GM21529 (cell line): ENCODE results near the gene RHOT2.
"Not testable (repeated sequence)": the region's sequence is repeated elsewhere in the genome, so short reads cannot be mapped to it uniquely, and the experiment has no call there.

ENCODE experiments used
- ATAC-seq: cut with Tn5 transposase; IDR thresholded peaks from one replicate; pipeline ENCODE4 v1.9.1; 2021; ENCODE audit not compliant: unreplicated experiment

RHOT2 gene

DNA sequence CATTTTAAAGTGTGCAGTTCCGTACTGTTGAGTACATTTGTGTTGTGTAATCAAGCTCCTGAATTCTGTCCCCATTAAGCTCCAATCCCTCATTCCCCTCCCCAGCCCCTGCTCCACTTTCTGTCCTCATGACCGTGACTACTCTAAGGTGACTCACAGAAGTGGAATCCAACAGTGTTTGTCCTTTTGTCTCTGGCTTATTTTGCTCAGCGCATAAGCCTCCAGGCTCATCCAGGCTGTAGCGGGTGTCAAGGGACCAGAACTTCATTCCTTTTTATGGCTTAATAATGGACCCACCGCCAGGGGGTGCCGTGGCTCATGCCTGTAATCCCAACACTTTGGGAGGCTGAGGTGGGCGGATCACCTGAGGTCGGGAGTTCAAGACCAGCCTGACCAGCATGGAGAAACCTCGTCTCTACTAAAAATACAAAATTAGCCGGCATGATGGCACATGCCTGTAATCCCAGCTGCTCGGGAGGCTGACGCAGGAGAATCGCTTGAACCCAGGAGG, 44.9 kb downstream of the RHOT2 start:
- not testable (repeated sequence) for ATAC-seq

DNA sequence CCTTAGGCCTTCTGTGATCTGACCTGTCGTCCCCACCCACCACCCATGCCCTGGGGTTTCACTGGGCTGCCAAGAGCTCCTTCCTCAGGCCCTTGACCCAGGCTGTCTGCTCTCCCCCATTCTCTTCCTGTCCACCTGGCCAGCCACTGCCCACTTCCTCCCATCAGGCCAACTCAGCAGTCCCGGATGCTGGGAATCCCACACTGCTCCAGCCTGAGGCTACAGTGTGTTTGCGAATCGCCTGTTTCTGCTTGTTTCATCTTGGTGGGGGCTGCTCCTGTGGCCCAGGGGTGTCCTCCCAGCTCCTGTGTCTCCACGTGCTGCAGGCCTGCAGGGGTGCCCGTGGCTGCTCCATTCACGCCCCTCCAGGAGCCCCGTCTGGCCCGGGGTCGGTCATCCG, 46.1 kb downstream of the RHOT2 start:
- no peak for ATAC-seq

DNA sequence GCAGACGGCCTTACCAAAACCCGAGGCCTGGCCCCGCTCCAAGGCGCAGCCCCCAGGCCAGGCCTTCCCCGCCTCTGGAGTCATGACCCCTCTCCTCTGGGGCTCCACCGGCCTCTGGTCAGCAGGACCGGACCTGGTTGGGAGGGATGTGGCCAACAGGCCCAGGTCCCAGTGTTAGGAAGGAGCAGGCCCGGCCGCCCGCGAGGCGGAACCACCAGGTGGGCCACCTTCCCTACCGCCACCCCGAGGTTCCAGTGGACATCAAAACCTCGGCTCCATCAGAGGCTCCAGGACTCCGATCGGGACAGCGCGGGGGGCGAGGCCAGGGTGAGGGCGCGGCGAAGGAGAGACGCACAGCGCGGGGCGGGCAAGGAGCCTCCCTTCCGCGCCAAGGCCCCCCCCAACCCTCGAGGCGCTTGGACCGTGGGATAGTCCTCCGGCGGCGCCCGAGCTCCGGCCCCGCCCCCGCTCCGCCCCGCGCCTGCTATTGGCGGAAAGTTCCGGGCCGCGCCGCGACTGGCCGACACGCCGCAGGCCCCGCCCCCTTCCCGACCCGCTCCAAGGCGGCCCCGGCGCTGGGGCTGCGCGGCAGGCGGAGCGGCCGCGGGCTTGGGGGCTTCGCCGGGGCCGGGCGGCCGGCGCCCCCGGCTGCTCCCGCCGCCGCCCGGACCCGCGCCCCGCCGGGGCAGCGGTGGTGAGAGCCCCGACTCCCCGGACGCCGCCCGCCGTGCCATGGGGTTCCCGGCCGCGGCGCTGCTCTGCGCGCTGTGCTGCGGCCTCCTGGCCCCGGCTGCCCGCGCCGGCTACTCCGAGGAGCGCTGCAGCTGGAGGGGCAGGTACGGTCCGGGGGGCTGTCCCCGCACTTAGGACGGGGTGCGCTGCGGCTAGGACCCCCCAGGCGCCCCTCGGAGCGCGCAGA, 46.9 kb downstream of the RHOT2 start, which contains the start of gene METRN:
Gene METRN (plus strand): TSS at position 561 of the 919 bp plus-strand sequence. CDS start 172 bp downstream, at position 733.
- peak; percentile 74 for ATAC-seq

DNA sequence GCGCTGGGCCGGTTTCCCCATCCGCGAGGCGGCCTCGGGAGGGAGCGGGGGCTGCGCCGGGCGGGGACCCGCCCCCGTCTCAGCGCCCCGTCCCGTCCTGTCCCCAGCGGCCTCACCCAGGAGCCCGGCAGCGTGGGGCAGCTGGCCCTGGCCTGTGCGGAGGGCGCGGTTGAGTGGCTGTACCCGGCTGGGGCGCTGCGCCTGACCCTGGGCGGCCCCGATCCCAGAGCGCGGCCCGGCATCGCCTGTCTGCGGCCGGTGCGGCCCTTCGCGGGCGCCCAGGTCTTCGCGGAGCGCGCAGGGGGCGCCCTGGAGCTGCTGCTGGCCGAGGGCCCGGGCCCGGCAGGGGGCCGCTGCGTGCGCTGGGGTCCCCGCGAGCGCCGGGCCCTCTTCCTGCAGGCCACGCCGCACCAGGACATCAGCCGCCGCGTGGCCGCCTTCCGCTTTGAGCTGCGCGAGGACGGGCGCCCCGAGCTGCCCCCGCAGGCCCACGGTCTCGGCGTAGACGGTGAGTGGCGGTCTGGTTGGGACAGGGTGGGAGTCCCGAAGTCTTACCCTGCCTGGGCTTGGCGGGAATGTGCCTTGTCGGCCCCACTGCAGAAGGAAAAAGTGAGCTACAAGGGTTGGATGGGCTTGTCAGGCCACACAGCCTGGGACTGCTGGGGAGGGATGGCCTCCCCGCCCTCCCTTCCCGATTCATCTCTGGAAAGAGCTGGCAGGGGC, 47.7 kb downstream of the RHOT2 start:
- no peak for ATAC-seq

DNA sequence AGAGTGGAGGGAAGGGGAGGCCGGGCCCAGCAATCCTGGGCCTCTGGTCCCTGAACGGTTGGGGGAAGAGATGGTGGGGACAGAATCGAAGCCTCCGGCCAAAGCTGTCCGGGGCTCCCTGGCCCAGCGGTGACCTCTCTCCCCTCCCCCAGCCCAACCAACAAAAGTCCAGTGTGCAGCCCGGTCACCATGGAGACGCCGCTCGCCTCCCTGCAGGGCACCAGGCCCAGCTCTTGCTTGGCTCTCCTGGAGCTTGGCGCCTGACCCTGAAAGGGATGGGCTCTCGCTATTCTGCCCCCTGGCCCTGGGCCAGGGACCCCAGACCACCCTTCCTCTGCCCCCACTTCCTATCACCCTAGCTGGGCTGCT, 48.3 kb downstream of the RHOT2 start:
- ATAC-seq: no peak

DNA sequence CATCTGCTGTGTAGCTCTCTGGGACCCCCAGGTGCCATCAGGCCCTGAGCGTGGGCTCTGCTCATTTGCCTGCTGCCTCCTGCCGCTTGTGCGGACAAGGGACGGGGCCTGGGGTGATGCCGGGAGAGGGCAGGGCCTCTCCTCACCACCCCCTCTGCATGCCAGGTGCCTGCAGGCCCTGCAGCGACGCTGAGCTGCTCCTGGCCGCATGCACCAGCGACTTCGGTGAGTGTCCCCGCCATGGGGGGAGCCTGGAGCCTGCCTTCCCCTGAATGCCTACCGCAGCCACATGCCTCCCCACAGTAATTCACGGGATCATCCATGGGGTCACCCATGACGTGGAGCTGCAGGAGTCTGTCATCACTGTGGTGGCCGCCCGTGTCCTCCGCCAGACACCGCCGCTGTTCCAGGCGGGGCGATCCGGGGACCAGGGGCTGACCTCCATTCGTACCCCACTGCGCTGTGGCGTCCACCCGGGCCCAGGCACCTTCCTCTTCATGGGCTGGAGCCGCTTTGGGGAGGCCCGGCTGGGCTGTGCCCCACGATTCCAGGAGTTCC, 48.9 kb downstream of the RHOT2 start:
- no peak for ATAC-seq

DNA sequence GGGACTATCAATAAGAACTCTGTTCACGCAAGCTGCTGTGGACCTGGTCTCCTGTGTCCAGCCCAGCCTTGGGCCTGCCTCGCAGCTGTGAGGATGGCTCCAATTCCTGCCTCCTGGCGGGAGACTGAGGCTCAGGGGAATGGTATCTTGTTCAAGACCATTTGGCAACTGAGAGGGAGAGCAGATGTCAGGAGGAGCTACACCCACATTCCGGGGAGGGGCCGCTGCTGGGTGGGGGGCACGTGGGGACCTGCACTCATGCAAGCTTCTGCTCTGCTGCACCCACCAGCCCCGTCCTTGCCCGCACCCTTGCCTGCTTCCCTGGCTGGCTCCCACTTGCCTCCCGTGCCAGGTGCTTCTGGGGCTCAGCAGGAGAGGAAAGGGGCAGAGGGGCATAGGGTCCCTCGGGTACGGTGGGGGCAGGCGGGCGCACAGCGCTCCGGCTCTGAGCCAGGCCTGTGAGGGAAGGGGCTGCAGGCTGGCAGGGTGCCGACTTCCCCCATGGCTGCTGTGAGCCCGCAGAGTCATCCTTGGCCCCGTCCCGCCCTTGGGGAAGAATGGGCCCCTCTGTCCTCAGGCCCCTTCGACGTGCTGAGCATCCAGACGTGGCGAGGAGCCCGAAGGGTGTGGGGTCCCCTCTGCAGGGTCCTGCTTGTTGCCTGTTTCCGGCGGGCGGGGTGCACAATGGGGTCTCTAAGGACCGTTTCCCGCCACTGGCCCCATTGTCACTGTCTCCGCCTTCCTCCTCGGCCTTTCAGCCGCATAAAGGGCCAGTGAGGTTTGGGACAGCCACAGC, 49.7 kb downstream of the RHOT2 start:
- ATAC-seq: no peak

DNA sequence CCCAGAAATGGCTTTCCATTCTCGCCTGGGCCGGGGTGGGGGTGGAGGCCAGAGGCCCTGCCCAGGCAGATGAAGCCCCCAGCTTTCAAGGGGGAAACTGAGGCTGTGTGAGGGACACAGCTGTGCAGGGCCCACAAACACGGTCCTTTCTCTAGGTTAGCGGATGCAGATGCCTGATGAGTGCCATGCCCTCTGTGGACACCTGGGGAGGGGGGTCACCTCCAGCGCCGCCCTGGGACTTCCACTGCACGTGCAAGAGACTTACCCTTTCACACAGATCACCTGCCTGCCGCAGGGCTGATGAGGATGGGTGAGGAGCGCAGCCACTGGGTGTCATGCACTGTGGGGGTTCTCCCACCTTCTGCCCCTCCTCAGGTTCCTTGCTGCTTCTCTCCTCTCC, 50.5 kb downstream of the RHOT2 start:
- ATAC-seq: no peak

DNA sequence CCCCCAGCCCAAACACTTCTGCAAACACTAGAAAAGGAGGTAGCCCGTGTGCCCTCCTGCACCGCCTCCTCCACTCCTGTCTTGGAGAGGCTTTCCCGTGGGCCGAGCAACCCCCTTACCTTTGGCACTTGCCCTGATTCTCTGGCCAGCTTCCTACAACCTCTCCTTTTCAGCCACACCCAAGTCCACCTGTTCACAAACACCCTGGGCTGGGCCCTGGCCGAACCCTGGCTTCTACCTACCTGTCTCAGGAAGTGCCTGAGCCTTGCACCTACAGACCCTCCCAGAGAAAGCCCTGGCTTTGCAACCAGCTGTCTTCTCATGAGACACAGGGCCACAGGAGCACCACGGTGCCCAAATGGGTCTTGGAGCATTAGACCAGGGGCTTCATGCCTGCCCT, 51.0 kb downstream of the RHOT2 start:
- ATAC-seq: no peak

DNA sequence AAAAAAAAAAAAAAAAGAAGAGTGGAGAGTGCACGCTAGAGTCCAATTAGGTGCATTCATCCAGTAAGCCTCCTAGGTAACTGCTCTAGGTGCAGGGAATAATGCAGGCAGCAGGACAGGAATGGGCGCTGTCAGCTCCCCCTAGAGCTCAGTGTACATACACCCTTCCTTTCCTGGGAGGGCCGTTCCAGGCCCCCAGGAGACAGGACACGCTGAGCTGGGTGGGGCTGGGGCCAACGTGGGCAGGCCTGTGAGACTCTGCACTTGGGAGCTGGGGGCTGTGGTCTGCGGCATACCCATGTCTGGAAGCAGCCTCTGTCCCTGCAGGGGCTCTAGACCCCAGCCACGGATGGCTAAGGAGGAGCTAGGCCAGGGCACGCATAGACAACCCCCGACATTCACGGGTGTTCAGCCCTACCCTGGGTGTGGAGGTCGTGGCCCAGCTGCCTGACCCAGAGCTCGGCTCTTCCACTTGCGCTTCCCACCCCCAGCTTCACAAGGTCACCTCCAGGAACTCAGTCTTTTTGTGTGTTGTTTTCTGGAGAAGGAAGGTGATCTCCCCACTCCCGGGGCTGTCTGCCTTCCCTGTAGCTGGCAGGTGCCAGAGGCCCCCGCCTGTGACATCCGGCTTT, 52.0 kb downstream of the RHOT2 start:
- ATAC-seq: no peak

DNA sequence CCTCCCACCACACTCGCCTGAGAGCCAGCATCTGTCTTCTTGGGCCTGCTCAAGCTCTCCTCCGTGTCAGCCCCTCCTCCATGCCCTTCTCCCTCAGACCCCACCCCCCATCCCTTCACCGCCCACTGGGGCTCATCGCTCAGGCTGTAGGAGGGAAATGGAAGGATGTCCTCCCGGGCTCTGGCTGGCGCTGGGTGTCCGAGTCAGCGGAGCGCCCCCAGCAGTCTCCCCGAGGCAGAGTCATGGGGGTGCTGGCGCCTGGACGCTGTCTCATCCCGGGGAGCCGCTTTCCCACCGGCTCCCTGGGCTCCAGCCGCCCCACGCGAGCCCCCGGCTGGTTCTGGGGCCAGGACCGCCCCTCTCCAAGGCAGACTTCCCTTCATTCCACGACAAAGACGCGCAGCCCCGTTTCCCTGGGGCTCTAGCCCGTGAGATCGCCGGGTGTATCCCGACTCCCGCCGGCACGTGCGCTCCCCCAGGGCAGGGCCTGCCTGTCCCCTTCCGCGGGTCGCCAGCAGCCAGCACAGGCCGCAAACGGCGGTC, 52.6 kb downstream of the RHOT2 start:
- ATAC-seq: peak; percentile 16

DNA sequence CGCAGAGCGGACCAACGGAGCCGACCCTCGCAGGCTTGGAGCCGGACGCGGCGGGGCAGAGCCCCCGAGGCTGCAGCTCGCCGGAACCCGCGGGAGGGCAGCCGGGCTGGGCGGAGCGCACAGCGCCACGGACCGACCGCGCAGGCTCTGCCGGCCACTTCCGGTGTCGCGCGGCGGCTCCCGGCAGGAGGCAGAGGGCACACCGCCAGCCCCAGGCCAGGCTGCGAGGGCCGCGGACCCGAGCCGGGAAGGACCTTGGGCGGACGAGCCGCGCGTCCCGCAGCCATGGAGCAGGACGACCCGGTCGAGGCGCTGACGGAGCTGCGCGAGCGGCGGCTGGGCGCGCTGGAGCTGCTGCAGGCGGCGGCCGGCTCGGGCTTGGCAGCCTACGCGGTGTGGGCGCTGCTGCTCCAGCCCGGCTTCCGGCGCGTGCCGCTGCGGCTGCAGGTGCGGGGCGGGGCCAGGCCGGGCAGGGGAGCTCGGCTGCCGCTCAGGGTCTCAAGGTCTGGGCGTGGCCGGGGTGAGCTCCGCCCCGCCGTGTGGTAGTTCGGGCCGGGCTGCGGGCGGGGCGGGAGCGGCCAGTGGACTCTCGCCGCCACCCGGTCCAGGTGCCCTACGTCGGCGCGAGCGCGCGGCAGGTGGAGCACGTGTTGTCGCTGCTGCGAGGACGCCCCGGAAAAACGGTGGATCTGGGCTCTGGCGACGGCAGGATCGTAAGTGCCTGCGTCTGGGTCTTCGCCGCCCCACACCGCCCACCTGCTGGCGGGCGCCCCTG, 53.2 kb downstream of the RHOT2 start, which contains the start of gene ANTKMT:
Gene ANTKMT (plus strand): TSS at position 157 of the 775 bp plus-strand sequence. CDS start 129 bp downstream, at position 286.
- peak; percentile 65 for ATAC-seq

DNA sequence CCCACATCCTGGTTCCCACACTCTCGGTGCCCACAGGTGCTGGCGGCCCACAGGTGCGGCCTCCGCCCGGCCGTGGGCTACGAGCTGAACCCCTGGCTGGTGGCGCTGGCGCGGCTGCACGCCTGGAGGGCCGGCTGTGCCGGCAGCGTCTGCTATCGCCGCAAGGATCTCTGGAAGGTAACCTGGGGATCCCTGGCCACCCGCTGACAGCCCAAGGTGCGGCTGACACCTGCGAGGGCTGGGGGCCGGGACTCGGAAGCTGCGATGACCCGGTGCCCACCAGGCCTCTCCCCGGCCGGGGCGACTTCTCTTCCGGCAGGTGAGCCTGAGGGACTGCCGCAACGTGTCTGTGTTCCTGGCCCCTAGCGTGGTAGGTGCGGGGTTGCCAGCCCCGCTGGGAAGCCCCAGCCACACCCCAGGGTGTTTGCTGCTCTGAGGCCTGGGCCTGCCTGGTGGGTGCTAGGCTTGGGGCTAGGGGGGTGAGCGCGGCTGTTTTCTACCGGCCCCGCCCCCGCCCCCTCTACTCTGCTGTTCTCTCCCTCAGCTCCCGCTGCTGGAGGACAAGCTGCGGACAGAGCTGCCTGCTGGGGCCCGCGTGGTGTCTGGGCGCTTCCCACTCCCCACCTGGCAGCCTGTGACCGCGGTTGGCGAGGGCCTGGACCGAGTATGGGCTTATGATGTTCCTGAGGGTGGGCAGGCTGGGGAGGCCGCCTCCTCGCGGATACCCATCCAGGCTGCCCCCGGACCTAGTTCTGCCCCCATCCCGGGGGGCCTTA, 54.0 kb downstream of the RHOT2 start:
- no peak for ATAC-seq

DNA sequence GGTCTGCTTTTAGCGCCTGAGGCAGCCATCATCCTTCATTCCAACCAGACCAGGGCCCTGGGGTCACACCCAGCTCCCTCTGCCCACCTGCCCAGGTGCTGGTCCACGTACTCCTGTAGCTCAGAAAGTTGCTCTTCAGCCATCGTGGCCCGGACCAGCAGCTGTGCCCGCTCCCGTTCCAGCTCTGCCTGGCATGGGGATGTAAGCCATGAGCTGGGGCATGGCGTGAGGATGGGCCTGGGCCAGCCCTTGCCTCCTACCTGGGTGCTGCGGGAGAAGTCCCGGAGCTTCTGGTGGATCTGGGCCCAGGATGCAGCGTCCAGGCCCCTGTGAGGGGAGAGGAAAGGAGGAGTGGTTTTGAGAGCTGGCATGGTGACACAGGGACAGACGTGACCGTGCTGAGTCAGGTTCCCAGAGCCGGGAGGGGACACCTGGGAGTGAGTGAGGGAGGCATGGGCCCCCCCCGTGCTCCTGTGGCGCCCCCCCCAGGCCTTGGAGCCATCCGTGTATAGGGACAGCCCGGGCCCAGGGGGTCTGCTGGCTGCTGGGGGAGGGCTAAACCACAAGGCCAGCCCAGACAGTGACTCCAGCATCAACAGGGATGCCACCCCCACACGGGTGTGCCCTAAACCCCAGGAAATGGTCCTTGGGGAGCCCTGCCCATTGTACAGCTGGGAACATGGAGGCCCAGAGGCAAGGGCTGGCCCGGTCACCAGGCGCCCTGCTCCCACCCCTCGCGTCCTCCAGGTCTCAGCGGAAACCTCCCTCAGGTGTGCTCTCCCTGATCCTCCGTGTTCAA, 55.1 kb downstream of the RHOT2 start:
- ATAC-seq: no peak

DNA sequence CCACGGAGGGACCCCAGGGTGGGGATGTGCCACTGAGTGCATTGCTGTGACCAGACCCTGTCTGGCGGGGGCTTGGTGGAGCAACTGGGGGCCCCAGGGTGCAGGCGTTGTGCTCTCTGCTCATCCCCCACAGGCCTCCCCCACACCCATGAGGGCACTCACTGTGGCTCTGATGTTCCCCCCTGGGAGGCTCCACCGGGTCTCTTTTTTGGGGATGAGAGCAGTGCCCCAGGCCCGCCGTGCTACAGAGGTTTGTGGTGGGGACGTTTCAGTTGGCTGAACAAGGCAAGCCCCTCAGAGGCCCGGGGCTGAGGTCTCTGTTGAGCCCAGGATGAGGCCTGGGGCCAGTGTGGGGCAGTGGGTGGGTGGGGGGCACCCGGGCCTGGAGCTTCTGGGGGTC, 55.8 kb downstream of the RHOT2 start:
- no peak for ATAC-seq
